Stomach smooth muscle (tissue), 2 donors: ENCODE data around the gene MYEOV.

Experiments
- H3K27ac ChIP-seq: one replicate; pipeline ENCODE4 v1.7.0; 2013; ENCODE audit warnings: mild to moderate bottlenecking, low read length, inconsistent platforms
- H3K27me3 ChIP-seq, 2 donors: one replicate each; pipeline ENCODE4 v1.7.0; 2013; ENCODE audit warnings: low read length in 2 of 2; ENCODE audit not compliant: insufficient read depth in 2 of 2, control insufficient read depth in 1 of 2
- H3K36me3 ChIP-seq, 2 donors: one replicate each; pipeline ENCODE4 v1.7.0; 2013; ENCODE audit warnings: low read length in 2 of 2; ENCODE audit not compliant: control insufficient read depth in 2 of 2, insufficient read depth in 2 of 2
- H3K4me1 ChIP-seq: one replicate; pipeline ENCODE4 v1.7.0; 2013; ENCODE audit warnings: low read length; ENCODE audit not compliant: control insufficient read depth, insufficient read depth
- H3K4me3 ChIP-seq, 2 donors: one replicate each; pipeline ENCODE4 v1.7.0; 2013; ENCODE audit warnings: low read length in 2 of 2
- H3K9ac ChIP-seq, 2 donors: one replicate each; pipeline ENCODE4 v1.7.0; 2013; ENCODE audit warnings: low read length in 2 of 2, mild to moderate bottlenecking in 1 of 2
- H3K9me3 ChIP-seq, 2 donors: one replicate each; pipeline ENCODE4 v1.7.0; 2013; ENCODE audit warnings: low read length in 2 of 2; ENCODE audit not compliant: control insufficient read depth in 2 of 2
- donor health status: healthy.
- donor health status: Pancreatic carcinoma.

The MYEOV gene

DNA sequence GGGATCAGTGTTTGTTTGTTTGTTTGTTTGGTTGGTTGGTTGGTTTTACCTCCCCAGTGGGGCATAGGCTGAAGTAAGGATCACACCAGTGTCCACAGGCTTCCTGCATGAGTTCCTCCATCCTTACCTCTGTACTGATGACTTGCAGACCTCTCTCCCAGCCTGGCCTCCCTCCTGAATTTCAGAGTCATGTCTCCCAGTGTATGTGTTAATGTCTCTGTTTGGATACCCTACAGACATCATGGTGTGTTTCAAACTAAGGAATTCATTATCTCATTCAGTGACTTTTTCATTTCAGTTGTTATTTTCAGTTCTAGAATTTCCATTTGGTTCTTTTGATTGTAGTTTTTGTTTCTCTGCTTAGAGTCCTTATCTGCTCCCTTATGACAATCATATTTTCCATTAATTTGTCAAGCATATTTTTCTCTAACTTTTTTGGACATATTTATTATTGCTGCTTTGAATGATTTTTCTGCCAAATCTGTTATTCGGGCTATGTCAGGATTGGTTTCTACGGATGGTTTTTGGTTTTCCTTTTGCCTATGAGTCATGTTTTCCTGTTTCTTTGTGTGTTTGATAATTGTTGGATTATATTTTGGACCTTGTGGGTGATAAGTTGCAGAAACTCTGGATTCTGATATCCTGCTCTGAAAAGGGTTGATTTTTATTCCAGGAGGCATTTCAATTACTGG, 23.6 kb downstream of the MYEOV start:
- no peaks in the 10 kb centered on the region for H3K36me3 ChIP-seq
- H3K27ac ChIP-seq: no peak overlapping the region
- peaks cover 0 to 2% of the 10 kb centered on the region in 2 donors for H3K27me3 ChIP-seq
- H3K4me3 ChIP-seq: no peak overlapping the region
- H3K9ac ChIP-seq: no peak overlapping the region
- peaks cover 2% of the 10 kb centered on the region for H3K4me1 ChIP-seq
- peaks cover 3 to 6% of the 10 kb centered on the region in 2 donors for H3K9me3 ChIP-seq

DNA sequence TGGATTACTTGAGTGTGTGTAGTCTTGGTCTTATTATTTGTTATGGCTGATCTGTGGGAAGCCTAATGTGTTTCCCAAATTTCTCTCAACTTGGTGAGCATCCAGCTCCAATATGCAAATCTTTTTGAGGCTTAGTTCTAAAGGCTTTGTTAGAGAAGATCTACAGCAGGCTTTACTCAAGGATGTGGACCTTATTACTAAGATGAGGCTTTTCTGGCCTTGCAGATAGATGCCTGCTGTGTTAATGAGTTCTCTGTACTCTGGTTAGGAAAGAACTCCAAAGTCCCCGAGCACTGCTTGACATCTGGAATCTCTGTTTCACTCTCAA, 24.1 kb downstream of the MYEOV start:
- Histone ChIP-seq H3K4me3 (no peak overlapping the region), H3K4me1 (no peaks in the 10 kb centered on the region), H3K27ac (no peak overlapping the region), H3K36me3 (no peaks in the 10 kb centered on the region), H3K9me3 (peaks cover 3 to 6% of the 10 kb centered on the region in 2 donors), H3K27me3 (no peaks in the 10 kb centered on the region), H3K9ac (no peak overlapping the region)

DNA sequence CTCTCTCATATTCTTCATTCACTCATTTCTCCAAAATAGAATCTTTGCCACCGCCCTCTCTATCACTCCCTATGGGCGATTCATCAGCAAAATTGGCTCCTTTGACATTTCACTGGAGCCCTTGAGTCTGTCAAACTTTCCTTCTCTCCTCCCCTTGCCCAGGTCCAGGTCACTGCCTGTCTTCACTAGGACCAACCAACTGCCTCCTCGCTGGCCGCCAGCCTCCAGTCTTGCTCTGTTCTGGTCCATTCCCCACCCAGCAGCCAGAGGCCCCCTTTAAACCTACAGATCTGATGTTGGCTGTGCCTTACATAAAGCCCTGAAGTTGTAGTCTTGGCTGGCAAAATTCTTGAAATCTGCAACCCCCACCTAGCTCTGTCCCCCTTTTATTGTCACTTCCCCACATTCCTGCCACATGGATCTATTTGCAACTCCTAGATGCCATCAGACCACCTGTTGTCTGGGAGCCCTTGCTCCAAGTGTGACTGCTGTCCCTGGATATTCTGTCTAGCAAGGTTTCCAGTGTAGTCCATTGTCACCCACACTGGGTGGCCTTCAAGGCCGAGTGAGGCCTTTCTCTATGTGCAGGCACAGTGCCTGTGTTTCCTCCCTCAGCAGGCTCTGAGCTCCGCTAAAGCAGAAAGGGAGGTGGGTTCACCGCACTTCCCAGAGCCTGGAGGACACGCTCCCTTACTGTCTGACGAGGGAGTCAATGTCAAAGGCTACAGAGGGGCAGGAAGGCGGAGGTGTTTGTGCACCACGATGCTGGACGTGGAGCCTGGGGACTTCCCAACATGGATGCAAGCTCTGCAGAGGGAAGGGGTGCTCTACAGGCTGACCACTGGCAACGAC, 25.5 kb downstream of the MYEOV start:
- H3K9ac ChIP-seq: no peak overlapping the region
- no peak overlapping the region for H3K4me3 ChIP-seq
- no peaks in the 10 kb centered on the region for H3K36me3 ChIP-seq
- no peaks in the 10 kb centered on the region for H3K27me3 ChIP-seq
- H3K9me3 ChIP-seq: peaks cover 3 to 6% of the 10 kb centered on the region in 2 donors
- H3K4me1 ChIP-seq: no peaks in the 10 kb centered on the region
- H3K27ac ChIP-seq: no peak overlapping the region

DNA sequence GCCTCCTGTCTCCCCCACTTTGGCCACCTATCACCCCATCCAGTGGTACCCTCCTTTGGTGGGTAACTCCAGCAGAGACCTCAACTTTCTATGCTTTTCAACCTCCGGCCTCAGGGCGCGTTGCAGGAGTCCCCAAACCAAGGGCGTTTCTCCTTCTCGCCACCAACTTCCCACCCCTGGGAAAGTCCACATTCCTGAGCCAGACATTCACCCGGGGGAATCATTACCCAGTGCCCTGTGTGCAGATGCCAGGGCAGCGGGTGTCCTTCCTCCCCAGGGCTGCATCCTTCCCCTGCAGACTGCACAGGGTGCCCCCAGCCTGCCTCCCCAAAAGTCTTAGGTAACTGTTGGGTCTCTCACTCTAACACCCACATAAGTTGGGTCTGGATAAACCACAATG, 26.4 kb downstream of the MYEOV start:
- H3K27me3 ChIP-seq: no peaks in the 10 kb centered on the region
- no peaks in the 10 kb centered on the region for H3K4me1 ChIP-seq
- no peaks in the 10 kb centered on the region for H3K36me3 ChIP-seq
- no peak overlapping the region for H3K4me3 ChIP-seq
- no peak overlapping the region for H3K9ac ChIP-seq
- peaks cover 3 to 6% of the 10 kb centered on the region in 2 donors for H3K9me3 ChIP-seq
- no peak overlapping the region for H3K27ac ChIP-seq

DNA sequence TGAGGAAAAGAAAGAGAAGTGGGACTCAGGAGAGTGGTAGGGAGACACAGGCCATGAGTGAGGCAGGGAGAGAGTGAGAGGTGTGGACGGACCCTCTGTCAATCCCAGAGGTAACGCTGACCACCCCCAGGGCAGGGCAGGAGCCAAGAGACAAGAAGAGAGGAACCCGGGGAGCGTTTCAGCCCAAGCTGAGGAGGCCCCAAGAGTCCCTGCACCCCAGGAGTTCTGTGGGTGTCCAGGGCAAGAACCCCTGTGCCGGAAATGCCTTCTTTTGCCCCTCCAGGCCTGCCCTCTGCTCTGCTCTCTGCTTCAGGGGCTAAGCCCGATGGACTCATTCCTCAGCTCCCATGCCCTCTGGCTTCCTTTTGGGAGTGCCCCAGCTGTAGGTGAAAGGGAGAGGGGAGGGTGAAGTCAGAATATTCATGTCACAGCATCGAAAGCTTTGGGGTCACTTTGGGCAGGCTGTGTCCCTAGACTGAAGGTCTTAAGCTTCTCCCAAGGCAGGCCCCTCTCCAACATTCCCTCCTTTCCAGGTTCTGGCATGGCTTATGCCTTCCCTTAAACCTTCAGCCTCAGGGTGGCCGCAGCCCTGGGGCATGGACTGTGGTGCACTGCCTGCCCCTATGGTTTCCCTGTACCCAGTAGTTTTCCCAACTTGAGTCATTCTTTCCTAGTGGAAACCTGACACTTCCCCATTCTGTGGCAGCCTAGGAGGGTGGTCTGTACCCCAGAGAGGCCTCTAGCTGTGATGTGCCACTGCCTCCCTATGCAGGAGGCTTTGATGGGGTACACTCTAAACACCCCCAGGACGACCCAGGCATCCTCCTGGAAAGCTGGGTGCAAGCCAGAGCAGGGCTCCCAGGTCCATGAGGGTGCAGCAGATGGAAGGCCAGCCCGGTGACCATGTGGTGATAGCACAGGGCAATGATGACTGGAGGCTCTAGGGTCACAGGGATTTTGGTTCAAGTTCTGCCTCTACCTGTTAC, 27.1 kb downstream of the MYEOV start:
- Histone ChIP-seq H3K4me3 (no peak overlapping the region), H3K9ac (no peak overlapping the region), H3K4me1 (no peaks in the 10 kb centered on the region), H3K27ac (no peak overlapping the region), H3K9me3 (peaks cover 5 to 6% of the 10 kb centered on the region in 2 donors), H3K27me3 (no peaks in the 10 kb centered on the region), H3K36me3 (no peaks in the 10 kb centered on the region)

DNA sequence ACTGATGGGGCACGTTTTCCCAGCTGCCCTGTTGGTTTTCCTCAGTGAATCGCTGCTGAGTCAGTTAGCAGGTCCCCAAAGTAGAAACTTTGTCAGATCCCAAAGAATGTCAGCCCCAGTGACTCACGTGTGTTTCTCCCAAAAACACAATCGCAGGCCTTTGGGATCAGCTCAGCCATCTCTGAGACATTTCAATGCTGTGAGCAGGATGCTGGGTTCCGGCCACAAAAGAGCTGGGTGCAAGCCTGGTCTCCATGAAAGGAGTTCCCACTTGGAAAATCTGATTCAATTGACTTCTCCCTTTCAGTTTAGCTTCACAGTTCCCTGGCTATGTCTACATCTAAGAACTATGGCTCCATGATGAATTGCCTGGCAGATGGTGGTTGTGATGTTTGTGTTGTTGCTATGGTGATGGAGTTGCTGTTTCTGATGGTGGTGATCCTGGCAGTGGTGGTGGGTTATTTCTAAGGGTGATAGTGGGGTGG, 28.0 kb downstream of the MYEOV start:
- H3K27ac ChIP-seq: no peak overlapping the region
- no peaks in the 10 kb centered on the region for H3K27me3 ChIP-seq

DNA sequence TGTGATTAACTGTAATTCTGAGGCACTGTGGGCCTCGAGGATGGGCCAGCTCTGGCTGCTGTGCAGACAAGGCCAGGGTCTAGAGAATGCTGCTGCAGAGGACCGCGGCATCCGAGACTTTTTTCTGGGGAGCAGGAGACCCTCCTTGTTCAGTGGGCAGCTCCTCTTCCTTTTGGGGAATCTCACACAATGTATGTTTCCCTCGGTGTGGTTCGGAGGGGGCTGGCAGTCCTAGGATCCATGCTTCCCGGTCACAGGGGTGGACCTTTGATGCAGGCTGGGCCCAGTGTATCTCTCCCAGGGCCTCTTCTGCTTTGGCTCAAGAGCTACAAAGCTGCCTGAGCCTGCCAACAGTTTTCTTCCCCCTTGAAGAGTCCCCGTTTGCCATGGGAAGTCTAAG, 31.5 kb downstream of the MYEOV start:
- Histone ChIP-seq H3K27ac (no peak overlapping the region), H3K9me3 (peaks cover 0 to 2% of the 10 kb centered on the region in 2 donors), H3K36me3 (no peaks in the 10 kb centered on the region)

More for the DNA sequence above, 28.0 kb downstream of the MYEOV start:
- no peaks in the 10 kb centered on the region for H3K4me1 ChIP-seq
- no peaks in the 10 kb centered on the region for H3K36me3 ChIP-seq
- H3K9me3 ChIP-seq: peaks cover 4 to 5% of the 10 kb centered on the region in 2 donors
- no peak overlapping the region for H3K4me3 ChIP-seq
- no peak overlapping the region for H3K9ac ChIP-seq

DNA sequence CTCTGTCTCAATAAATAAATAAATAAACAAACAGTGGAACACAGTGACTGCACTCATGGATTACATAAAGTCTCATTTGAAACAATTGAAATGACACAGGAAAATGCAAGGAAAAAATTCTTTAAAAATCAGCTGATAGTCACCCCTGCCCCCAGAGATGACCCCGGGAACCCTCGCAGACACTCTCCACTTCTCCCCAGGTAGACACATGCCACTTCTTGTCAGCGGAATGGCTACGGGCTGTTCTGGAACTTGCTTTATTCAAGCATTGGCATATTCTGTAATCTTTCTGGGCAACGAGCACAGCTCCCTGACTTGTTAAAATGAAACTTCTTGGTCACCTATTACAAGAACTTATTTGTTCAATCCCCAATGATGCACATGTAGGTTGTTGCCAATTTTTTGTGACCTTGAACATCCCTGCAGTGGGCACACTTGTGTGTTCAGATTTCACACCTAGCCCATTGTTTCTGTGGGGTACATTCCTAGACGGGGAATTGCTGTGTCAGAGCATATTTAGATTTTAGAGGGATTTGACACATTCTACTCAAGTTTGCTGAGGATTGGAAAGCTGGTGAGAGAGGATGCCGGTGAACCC, 32.8 kb downstream of the MYEOV start:
- H3K9ac ChIP-seq: no peak overlapping the region
- no peaks in the 10 kb centered on the region for H3K36me3 ChIP-seq
- no peak overlapping the region for H3K4me3 ChIP-seq
- peaks cover 0 to 4% of the 10 kb centered on the region in 2 donors for H3K27me3 ChIP-seq
- H3K9me3 ChIP-seq: peaks cover 0 to 2% of the 10 kb centered on the region in 2 donors
- no peaks in the 10 kb centered on the region for H3K4me1 ChIP-seq
- H3K27ac ChIP-seq: no peak overlapping the region

More for the DNA sequence above, 31.5 kb downstream of the MYEOV start:
- Histone ChIP-seq H3K4me3 (no peak overlapping the region), H3K4me1 (no peaks in the 10 kb centered on the region), H3K9ac (no peak overlapping the region), H3K27me3 (peaks cover 0 to 4% of the 10 kb centered on the region in 2 donors)

DNA sequence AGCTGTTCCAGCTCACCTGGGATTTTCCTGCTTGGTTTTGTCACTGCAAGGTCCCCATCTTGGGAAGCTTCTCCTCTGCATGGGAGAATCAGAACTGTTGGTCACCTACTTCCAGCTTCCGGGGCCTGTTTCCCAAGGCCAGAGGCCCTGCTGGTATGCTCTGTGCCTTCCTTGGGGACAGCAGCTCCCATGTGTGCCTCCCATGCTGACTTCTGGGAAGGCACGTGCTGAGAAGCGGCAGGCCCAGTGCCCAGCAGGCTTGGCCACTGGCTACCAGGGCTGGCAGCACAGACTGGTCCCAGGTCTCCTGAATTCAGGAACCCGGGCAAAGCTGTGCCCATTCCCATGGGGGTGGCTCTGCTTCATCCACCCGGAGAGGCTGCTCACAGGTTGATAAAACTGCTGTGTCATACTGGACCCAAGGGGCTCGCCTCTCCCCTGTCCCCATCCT, 33.8 kb downstream of the MYEOV start:
- Histone ChIP-seq H3K27me3 (peaks cover 0 to 4% of the 10 kb centered on the region in 2 donors), H3K9me3 (peaks cover 0 to 2% of the 10 kb centered on the region in 2 donors), H3K27ac (no peak overlapping the region), H3K36me3 (no peaks in the 10 kb centered on the region), H3K4me1 (no peaks in the 10 kb centered on the region), H3K4me3 (no peak overlapping the region), H3K9ac (no peak overlapping the region)

DNA sequence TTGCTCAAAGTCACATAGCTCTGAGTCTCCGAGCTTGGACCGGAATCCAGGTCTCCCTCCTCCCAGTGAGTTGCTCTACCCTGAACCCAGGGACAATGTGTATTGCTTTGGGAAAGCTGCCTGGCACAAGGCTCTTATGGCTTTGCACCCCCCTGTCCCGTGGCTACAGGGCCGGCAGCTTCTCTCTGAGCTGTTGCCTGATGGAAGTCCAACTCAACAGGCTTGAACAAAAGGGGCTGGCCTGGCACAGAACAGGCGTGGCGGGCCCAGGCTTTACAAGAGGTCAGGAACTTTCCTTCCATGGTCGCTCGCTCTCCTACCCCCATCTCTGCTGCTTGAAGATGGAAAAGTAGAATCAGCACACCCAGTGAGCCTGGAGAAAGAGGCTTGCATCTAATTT, 34.3 kb downstream of the MYEOV start:
- Histone ChIP-seq H3K9ac (no peak overlapping the region), H3K4me3 (no peak overlapping the region), H3K36me3 (no peaks in the 10 kb centered on the region), H3K27ac (no peak overlapping the region), H3K9me3 (peaks cover 0 to 2% of the 10 kb centered on the region in 2 donors), H3K27me3 (peaks cover 0 to 4% of the 10 kb centered on the region in 2 donors), H3K4me1 (no peaks in the 10 kb centered on the region)
